HepG2 (cell line): ENCODE measurements around the gene GALNT12. TPM values are rescaled to one million over a fixed set of nuclear protein-coding genes. Genes with fewer than 3 reads are reported as not detected.

Source experiments
- BORCS8-MEF2B ChIP-seq: sonication (generic); formaldehyde crosslinking; IDR thresholded peaks from 2 replicates; pipeline ENCODE4 v1.8.0; 2022; ENCODE audit warnings: mild to moderate bottlenecking, missing genetic modification reagents
- CCAR2 ChIP-seq: fragments of 200-400 bp; formaldehyde crosslinking; optimal IDR thresholded peaks from 2 replicates; pipeline ENCODE3; 2018; ENCODE audit warnings: low read depth, mild to moderate bottlenecking, low read length, moderate library complexity
- FOXP1 ChIP-seq, 2 experiments: fragments of 450-650 bp in 1 of 2; IDR thresholded peaks; 2 replicates each; pipeline ENCODE4 v1.6.1; 2017 to 2018; ENCODE audit warnings: antibody characterized with exemption in 1 of 2
- GABPB1 ChIP-seq: IDR thresholded peaks from 2 replicates; pipeline ENCODE4 v1.6.1; 2016; ENCODE audit warnings: mild to moderate bottlenecking, missing genetic modification reagents, moderate library complexity, missing compliant biosample characterization
- IKZF1 ChIP-seq: fragments of 450-650 bp; IDR thresholded peaks from 2 replicates; pipeline ENCODE4 v1.7.1; 2016
- KAT2B ChIP-seq: fragments of 150-350 bp; IDR thresholded peaks from 2 replicates; pipeline ENCODE4 v1.6.1; 2014; ENCODE audit warnings: low read depth, low read length, borderline replicate concordance
- MAFF ChIP-seq: IDR thresholded peaks from 2 replicates; pipeline ENCODE4 v1.6.1; 2011; ENCODE audit warnings: low read depth, low read length, improper control_type of control experiment
- NFE2 ChIP-seq: sonication (generic); formaldehyde crosslinking; IDR thresholded peaks from 2 replicates; pipeline ENCODE4 v1.4.0; 2020; ENCODE audit warnings: missing genetic modification reagents
- NFE2L2 ChIP-seq: fragments of 150-350 bp; IDR thresholded peaks from 2 replicates; pipeline ENCODE4 v1.6.1; 2014; ENCODE audit warnings: low read length
- PTBP1 ChIP-seq: fragments of 200-400 bp; formaldehyde crosslinking; IDR thresholded peaks from 2 replicates; pipeline ENCODE4 v1.6.1; 2018; ENCODE audit warnings: low read length, low read depth; ENCODE audit not compliant: poor library complexity, severe bottlenecking
- RORA ChIP-seq: sonication (generic); formaldehyde crosslinking; IDR thresholded peaks from 2 replicates; pipeline ENCODE4 v1.5.0; 2020; ENCODE audit warnings: mild to moderate bottlenecking, missing genetic modification reagents, moderate library complexity
- SCMH1 ChIP-seq: sonication (generic); formaldehyde crosslinking; IDR thresholded peaks from 2 replicates; pipeline ENCODE4 v1.9.0; 2021; ENCODE audit warnings: missing genetic modification reagents, mild to moderate bottlenecking, borderline replicate concordance
- SYNCRIP ChIP-seq: fragments of 200-400 bp; formaldehyde crosslinking; IDR thresholded peaks from 2 replicates; pipeline ENCODE4 v1.6.1; 2018; ENCODE audit warnings: mild to moderate bottlenecking, low read depth, low read length; ENCODE audit not compliant: insufficient read depth
- ZFP1 ChIP-seq: IDR thresholded peaks from 2 replicates; pipeline ENCODE4 v1.6.1; 2016
- ZFP82 ChIP-seq: sonication (generic); formaldehyde crosslinking; IDR thresholded peaks from 2 replicates; pipeline ENCODE4 v1.5.1; 2020; ENCODE audit warnings: mild to moderate bottlenecking, missing genetic modification reagents, borderline replicate concordance
- ZNF121 ChIP-seq: sonication (generic); formaldehyde crosslinking; IDR thresholded peaks from 2 replicates; pipeline ENCODE4 v1.5.0; 2020; ENCODE audit warnings: mild to moderate bottlenecking, missing genetic modification reagents
- ZNF17 ChIP-seq: sonication (generic); formaldehyde crosslinking; IDR thresholded peaks from 2 replicates; pipeline ENCODE4 v1.5.0; 2020; ENCODE audit warnings: mild to moderate bottlenecking, missing genetic modification reagents
- ZNF207 ChIP-seq: fragments of 450-650 bp; IDR thresholded peaks from 2 replicates; pipeline ENCODE4 v1.6.1; 2016; ENCODE audit warnings: antibody characterized with exemption, borderline replicate concordance
- ZNF34 ChIP-seq: sonication (generic); formaldehyde crosslinking; IDR thresholded peaks from 2 replicates; pipeline ENCODE4 v1.4.0; 2020; ENCODE audit warnings: mild to moderate bottlenecking, missing genetic modification reagents, borderline replicate concordance
- ZNF563 ChIP-seq: sonication (generic); formaldehyde crosslinking; IDR thresholded peaks from 2 replicates; pipeline ENCODE4 v1.8.0; 2022; ENCODE audit warnings: mild to moderate bottlenecking, moderate library complexity, missing genetic modification reagents
- ZNF660 ChIP-seq: sonication (generic); formaldehyde crosslinking; IDR thresholded peaks from 2 replicates; pipeline ENCODE4 v1.5.1; 2020; ENCODE audit warnings: mild to moderate bottlenecking, low read depth, missing genetic modification reagents, borderline replicate concordance
- ZSCAN25 ChIP-seq: sonication (generic); formaldehyde crosslinking; IDR thresholded peaks from 2 replicates; pipeline ENCODE4 v1.8.0; 2022; ENCODE audit warnings: mild to moderate bottlenecking, missing genetic modification reagents
- polyA plus RNA-seq, 8 experiments: library from polyadenylated mRNA; depleted of rRNA in 3 of 8; stranded (reverse) in 7 of 8; unstranded in 1 of 8; fragments of >200 nt; fragmentation: Illumina TruSeq in 4 of 8; extraction: Trizol in 4 of 8; gene quantifications; 2 replicates each; pipeline versions ENCODE4 v1.2.1 to v1.2.3, GENCODE V29; 2011 to 2016; ENCODE audit warnings: low read depth in 4 of 8, missing spikeins in 1 of 8, mixed read lengths in 1 of 8; ENCODE audit not compliant: insufficient read depth in 1 of 8
- total RNA-seq, 5 experiments: library from RNA; depleted of rRNA; stranded (reverse); fragments of >200 nt; fragmentation: Illumina TruSeq; extraction: Trizol; gene quantifications; 2 replicates each; pipeline ENCODE4 v1.2.3, GENCODE V29; 2016; ENCODE audit warnings: low read depth in 1 of 5
- TF ChIP-seq, protein P1 (sequence below): sonication (generic); formaldehyde crosslinking; IDR thresholded peaks from 2 replicates; pipeline ENCODE4 v1.5.0; 2020; ENCODE audit warnings: mild to moderate bottlenecking, missing genetic modification reagents, borderline replicate concordance
- TF ChIP-seq, protein P2 (sequence below), 2 experiments: fragments of 450-650 bp in 1 of 2; sonication (generic) in 1 of 2; formaldehyde crosslinking; IDR thresholded peaks; 2 replicates each; pipeline versions ENCODE4 v1.5.0 to v1.8.0; 2020 to 2022; ENCODE audit warnings: mild to moderate bottlenecking in 1 of 2, missing genetic modification reagents in 1 of 2
- TF ChIP-seq, protein P3 (sequence below): sonication (generic); formaldehyde crosslinking; IDR thresholded peaks from 2 replicates; pipeline ENCODE4 v1.4.0; 2020; ENCODE audit warnings: missing genetic modification reagents
- TF ChIP-seq, protein P4 (sequence below): IDR thresholded peaks from 2 replicates; pipeline ENCODE4 v1.6.1; 2016; ENCODE audit warnings: mild to moderate bottlenecking, missing biosample characterization, missing genetic modification reagents

Gene GALNT12
- total and polyA plus RNA-seq, 2 of the 13 experiments (the other 11 are each of a cell fraction or from before 2014, with no cell fraction given) = 0.07 TPM; not detected in 1

DNA sequence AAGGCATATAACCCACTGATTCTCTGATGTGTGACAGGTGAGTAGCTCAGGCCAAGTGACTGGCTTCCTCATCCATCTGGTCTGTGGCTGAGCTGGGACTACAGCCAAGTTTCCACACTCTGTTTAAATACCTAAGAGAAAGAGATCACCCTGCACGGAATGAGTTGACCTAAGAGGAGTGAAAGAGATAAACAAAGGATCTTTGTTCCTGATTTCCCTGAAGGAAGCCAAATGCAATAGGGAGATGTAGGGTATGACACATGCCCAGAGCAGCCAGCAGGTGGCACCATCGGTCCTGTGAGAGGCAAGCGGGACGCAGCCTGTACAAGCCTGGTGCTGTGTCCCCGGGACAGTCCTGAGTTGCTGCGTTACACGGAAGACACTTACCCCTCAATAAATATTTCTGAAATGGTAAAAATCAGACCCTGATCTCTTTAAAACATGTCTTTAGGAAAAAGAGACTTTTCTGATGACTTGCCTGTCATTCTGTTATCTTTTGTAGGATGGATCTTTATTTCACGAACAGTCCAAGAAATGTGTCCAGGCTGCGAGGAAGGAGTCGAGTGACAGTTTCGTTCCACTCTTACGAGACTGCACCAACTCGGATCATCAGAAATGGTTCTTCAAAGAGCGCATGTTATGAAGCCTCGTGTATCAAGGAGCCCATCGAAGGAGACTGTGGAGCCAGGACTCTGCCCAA is 41.1 kb downstream of the GALNT12 start (continued):
- TF ChIP-seq ZFP82 (CRISPR knock-in tag) (no peak), MAFF (no peak), PTBP1 (no peak), ZSCAN25 (CRISPR knock-in tag) (no peak), NFE2 (no peak), ZNF207 (no peak), SCMH1 (no peak), GABPB1 (CRISPR knock-in tag) (peak; percentile 35; the same call in 1 of the 2 replicates), ZNF563 (CRISPR knock-in tag) (no peak), BORCS8-MEF2B (CRISPR knock-in tag) (0 out of 2 replicates have a peak, but pooled peaks have one; percentile 27), RORA (CRISPR knock-in tag) (no peak), ZNF34 (CRISPR knock-in tag) (no peak), ZNF17 (CRISPR knock-in tag) (no peak), ZNF121 (CRISPR knock-in tag) (no peak), KAT2B (no peak), NFE2L2 (no peak), ZFP1 (CRISPR knock-in tag) (peak; percentile 59; the same call in 1 of the 2 replicates), SYNCRIP (no peak), CCAR2 (no peak), IKZF1 (no peak), FOXP1 (IDR thresholded peaks at IDR 0.05) (no peak), FOXP1 (CRISPR knock-in tag; IDR thresholded peaks at IDR 0.05) (0 out of 2 replicates have a peak, but pooled peaks have one; percentile 11), ZNF660 (CRISPR knock-in tag) (no peak)
- TF ChIP-seq, protein P1, sequence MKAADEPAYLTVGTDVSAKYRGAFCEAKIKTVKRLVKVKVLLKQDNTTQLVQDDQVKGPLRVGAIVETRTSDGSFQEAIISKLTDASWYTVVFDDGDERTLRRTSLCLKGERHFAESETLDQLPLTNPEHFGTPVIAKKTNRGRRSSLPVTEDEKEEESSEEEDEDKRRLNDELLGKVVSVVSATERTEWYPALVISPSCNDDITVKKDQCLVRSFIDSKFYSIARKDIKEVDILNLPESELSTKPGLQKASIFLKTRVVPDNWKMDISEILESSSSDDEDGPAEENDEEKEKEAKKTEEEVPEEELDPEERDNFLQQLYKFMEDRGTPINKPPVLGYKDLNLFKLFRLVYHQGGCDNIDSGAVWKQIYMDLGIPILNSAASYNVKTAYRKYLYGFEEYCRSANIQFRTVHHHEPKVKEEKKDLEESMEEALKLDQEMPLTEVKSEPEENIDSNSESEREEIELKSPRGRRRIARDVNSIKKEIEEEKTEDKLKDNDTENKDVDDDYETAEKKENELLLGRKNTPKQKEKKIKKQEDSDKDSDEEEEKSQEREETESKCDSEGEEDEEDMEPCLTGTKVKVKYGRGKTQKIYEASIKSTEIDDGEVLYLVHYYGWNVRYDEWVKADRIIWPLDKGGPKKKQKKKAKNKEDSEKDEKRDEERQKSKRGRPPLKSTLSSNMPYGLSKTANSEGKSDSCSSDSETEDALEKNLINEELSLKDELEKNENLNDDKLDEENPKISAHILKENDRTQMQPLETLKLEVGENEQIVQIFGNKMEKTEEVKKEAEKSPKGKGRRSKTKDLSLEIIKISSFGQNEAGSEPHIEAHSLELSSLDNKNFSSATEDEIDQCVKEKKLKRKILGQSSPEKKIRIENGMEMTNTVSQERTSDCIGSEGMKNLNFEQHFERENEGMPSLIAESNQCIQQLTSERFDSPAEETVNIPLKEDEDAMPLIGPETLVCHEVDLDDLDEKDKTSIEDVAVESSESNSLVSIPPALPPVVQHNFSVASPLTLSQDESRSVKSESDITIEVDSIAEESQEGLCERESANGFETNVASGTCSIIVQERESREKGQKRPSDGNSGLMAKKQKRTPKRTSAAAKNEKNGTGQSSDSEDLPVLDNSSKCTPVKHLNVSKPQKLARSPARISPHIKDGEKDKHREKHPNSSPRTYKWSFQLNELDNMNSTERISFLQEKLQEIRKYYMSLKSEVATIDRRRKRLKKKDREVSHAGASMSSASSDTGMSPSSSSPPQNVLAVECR = no peak
- TF ChIP-seq, protein P2, sequence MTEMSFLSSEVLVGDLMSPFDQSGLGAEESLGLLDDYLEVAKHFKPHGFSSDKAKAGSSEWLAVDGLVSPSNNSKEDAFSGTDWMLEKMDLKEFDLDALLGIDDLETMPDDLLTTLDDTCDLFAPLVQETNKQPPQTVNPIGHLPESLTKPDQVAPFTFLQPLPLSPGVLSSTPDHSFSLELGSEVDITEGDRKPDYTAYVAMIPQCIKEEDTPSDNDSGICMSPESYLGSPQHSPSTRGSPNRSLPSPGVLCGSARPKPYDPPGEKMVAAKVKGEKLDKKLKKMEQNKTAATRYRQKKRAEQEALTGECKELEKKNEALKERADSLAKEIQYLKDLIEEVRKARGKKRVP (CRISPR knock-in tag; IDR thresholded peaks at IDR 0.05) = no peak; a peak in 1 of 4 replicates
- TF ChIP-seq, protein P3, sequence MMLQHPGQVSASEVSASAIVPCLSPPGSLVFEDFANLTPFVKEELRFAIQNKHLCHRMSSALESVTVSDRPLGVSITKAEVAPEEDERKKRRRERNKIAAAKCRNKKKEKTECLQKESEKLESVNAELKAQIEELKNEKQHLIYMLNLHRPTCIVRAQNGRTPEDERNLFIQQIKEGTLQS (CRISPR knock-in tag) = no peak
- TF ChIP-seq, protein P4, sequence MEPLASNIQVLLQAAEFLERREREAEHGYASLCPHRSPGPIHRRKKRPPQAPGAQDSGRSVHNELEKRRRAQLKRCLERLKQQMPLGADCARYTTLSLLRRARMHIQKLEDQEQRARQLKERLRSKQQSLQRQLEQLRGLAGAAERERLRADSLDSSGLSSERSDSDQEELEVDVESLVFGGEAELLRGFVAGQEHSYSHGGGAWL (CRISPR knock-in tag) = no peak
